H1 (cell line): ENCODE measurements around the gene RAD52. TPM values are rescaled to one million over a fixed set of nuclear protein-coding genes. Genes with fewer than 3 reads are reported as not detected.

Source experiments
- CTCF ChIA-PET: fragments of 300-600 bp; sonication (Branson Sonifier 250); formaldehyde crosslinking; loops from one replicate; lab custom pipeline; 2021; ENCODE audit not compliant: partially characterized antibody; lab: Charles Lee
- POLR2A ChIA-PET: fragments of 300-600 bp; sonication (Branson Sonifier 250); formaldehyde crosslinking; loops from one replicate; lab custom pipeline; 2021; ENCODE audit warnings: inconsistent platforms; ENCODE audit not compliant: partially characterized antibody; lab: Charles Lee
- DNase-seq, 2 experiments: peaks; one replicate each; pipeline versions ENCODE4 v3.0.0 to v3.0.0-alpha.2; 2010 to 2022; ENCODE audit warnings: low spot score in 2 of 2, low read depth in 1 of 2, mixed read lengths in 1 of 2
- FAIRE-seq: peaks from 2 replicates; lab custom pipeline; 2011; peaks lifted over from hg19 to GRCh38; lab: Jason Lieb, UNC
- H2AFZ ChIP-seq: 2 replicates; pipeline ENCODE4 v1.8.1; 2012; ENCODE audit warnings: low read length, inconsistent platforms
- H2AK5ac ChIP-seq: 2 replicates; pipeline ENCODE4 v1.6.1; 2013; ENCODE audit warnings: low read depth, low read length
- H2BK120ac ChIP-seq: replicated peaks from 2 replicates; pipeline ENCODE3; 2013; ENCODE audit warnings: low read depth, low read length, inconsistent platforms
- H2BK12ac ChIP-seq: 2 replicates; pipeline ENCODE4 v1.6.1; 2013; ENCODE audit warnings: low read depth, low read length
- H2BK15ac ChIP-seq: 2 replicates; pipeline ENCODE4 v1.6.1; 2013; ENCODE audit warnings: low read length
- H2BK20ac ChIP-seq: 2 replicates; pipeline ENCODE4 v1.6.1; 2013; ENCODE audit warnings: low read length
- H2BK5ac ChIP-seq: 2 replicates; pipeline ENCODE4 v1.6.1; 2013; ENCODE audit warnings: low read depth, low read length
- H3K14ac ChIP-seq: 2 replicates; pipeline ENCODE4 v1.6.1; 2013; ENCODE audit warnings: inconsistent platforms; ENCODE audit not compliant: insufficient read length
- H3K18ac ChIP-seq: 2 replicates; pipeline ENCODE4 v1.6.1; 2013; ENCODE audit warnings: low read length; ENCODE audit errors: extremely low read depth
- H3K23ac ChIP-seq: 2 replicates; pipeline ENCODE4 v1.6.1; 2013; ENCODE audit warnings: inconsistent platforms; ENCODE audit not compliant: insufficient read length
- H3K23me2 ChIP-seq: 2 replicates; pipeline ENCODE4 v1.6.1; 2013; ENCODE audit warnings: low read depth, low read length
- H3K27ac ChIP-seq: 2 replicates; pipeline ENCODE4 v1.6.1; 2011; ENCODE audit warnings: low read depth, low read length, inconsistent platforms
- H3K27me3 ChIP-seq, 4 experiments: replicated peaks in 1 of 4; 1 replicate in 1 of 4; 2 replicates in 3 of 4; pipeline versions ENCODE4 v1.6.1 to v1.8.1; 2011 to 2013; ENCODE audit warnings: low read length in 3 of 4, mild to moderate bottlenecking in 3 of 4, inconsistent platforms in 2 of 4, mixed read lengths in 2 of 4, moderate library complexity in 1 of 4; ENCODE audit not compliant: control insufficient read depth in 3 of 4, insufficient read depth in 3 of 4; ENCODE audit errors: extremely low read depth in 1 of 4
- H3K36me3 ChIP-seq, 4 experiments: 2 replicates each; pipeline versions ENCODE4 v1.6.1 to v1.8.1; 2011 to 2013; ENCODE audit warnings: mild to moderate bottlenecking in 4 of 4, low read length in 3 of 4, moderate library complexity in 2 of 4, control low read depth in 1 of 4, inconsistent platforms in 1 of 4; ENCODE audit not compliant: insufficient read depth in 4 of 4, control insufficient read depth in 2 of 4
- H3K4ac ChIP-seq: replicated peaks from 2 replicates; pipeline ENCODE3; 2013; ENCODE audit warnings: low read length, low read depth, mixed read lengths, inconsistent platforms; ENCODE audit not compliant: insufficient read length
- H3K4me1 ChIP-seq, 4 experiments: replicated peaks in 1 of 4; 1 replicate in 1 of 4; 2 replicates in 3 of 4; pipeline versions ENCODE4 v1.6.1 to v1.8.1; 2011 to 2013; ENCODE audit warnings: low read length in 3 of 4, inconsistent platforms in 2 of 4, mixed read lengths in 1 of 4; ENCODE audit not compliant: insufficient read depth in 4 of 4, control insufficient read depth in 3 of 4
- H3K4me2 ChIP-seq, 2 experiments: 2 replicates each; pipeline versions ENCODE4 v1.6.1 to v1.8.1; 2011 to 2013; ENCODE audit warnings: low read depth in 2 of 2, low read length in 2 of 2, control low read depth in 1 of 2, inconsistent platforms in 1 of 2, mild to moderate bottlenecking in 1 of 2; ENCODE audit not compliant: insufficient read depth in 1 of 2
- H3K4me3 ChIP-seq, 4 experiments: fragments of 200-600, 300-600 bp in 1 of 4; sonication (generic), shearing (Covaris generic), sonication (Bioruptor Twin) in 1 of 4; 2 replicates each; pipeline versions ENCODE4 v1.5.1 to v1.8.1; 2011 to 2016; ENCODE audit warnings: low read length in 4 of 4, low read depth in 3 of 4, control low read depth in 2 of 4, inconsistent platforms in 2 of 4, mild to moderate bottlenecking in 2 of 4, mixed read lengths in 1 of 4, moderate library complexity in 1 of 4; ENCODE audit not compliant: insufficient read depth in 2 of 4; ENCODE audit errors: extremely low read depth in 1 of 4
- H3K56ac ChIP-seq: replicated peaks from 2 replicates; pipeline ENCODE3; 2013; ENCODE audit warnings: low read depth, mild to moderate bottlenecking, mixed read lengths, low read length, inconsistent platforms; ENCODE audit not compliant: insufficient read length
- H3K79me1 ChIP-seq: 2 replicates; pipeline ENCODE4 v1.6.1; 2013; ENCODE audit warnings: low read depth, low read length, control low read depth
- H3K79me2 ChIP-seq, 2 experiments: 2 replicates each; pipeline versions ENCODE4 v1.6.1 to v1.8.1; 2012 to 2013; ENCODE audit warnings: low read length in 2 of 2, mild to moderate bottlenecking in 2 of 2, inconsistent platforms in 1 of 2; ENCODE audit not compliant: insufficient read depth in 2 of 2, control insufficient read depth in 1 of 2
- H3K9ac ChIP-seq, 4 experiments: replicated peaks in 1 of 4; 1 replicate in 1 of 4; 2 replicates in 3 of 4; pipeline versions ENCODE4 v1.6.1 to v1.8.1; 2011 to 2013; ENCODE audit warnings: low read depth in 3 of 4, low read length in 3 of 4, control low read depth in 2 of 4, mild to moderate bottlenecking in 2 of 4, moderate library complexity in 2 of 4, inconsistent platforms in 1 of 4; ENCODE audit errors: extremely low read depth in 1 of 4
- H3K9me3 ChIP-seq, 2 experiments: 2 replicates each; pipeline versions ENCODE4 v1.6.1 to v1.8.1; 2012 to 2013; ENCODE audit warnings: mild to moderate bottlenecking in 2 of 2, moderate library complexity in 2 of 2, control low read depth in 1 of 2, inconsistent platforms in 1 of 2, low read depth in 1 of 2, low read length in 1 of 2, mixed read lengths in 1 of 2; ENCODE audit not compliant: insufficient read depth in 2 of 2
- H4K20me1 ChIP-seq, 2 experiments: replicated peaks in 1 of 2; 2 replicates each; pipeline versions ENCODE3 to v1.8.1; 2011 to 2013; ENCODE audit warnings: inconsistent platforms in 2 of 2, low read length in 2 of 2, mild to moderate bottlenecking in 1 of 2; ENCODE audit not compliant: insufficient read depth in 2 of 2, control insufficient read depth in 1 of 2
- H4K5ac ChIP-seq: 2 replicates; pipeline ENCODE4 v1.6.1; 2013; ENCODE audit warnings: low read length, low read depth, mixed read lengths, inconsistent platforms; ENCODE audit not compliant: insufficient read length
- H4K8ac ChIP-seq: 2 replicates; pipeline ENCODE4 v1.8.0; 2013; ENCODE audit warnings: mild to moderate bottlenecking, moderate library complexity, low read length, inconsistent platforms; ENCODE audit not compliant: insufficient read depth; ENCODE audit errors: extremely low read depth
- H4K91ac ChIP-seq: replicated peaks from 2 replicates; pipeline ENCODE3; 2013; ENCODE audit warnings: low read length, mixed read lengths, inconsistent platforms; ENCODE audit not compliant: insufficient read length
- BCL11A ChIP-seq, 2 experiments: IDR thresholded peaks; one replicate each; pipeline ENCODE4 v1.6.1; 2011; ENCODE audit warnings: low read depth in 2 of 2, low read length in 2 of 2, mild to moderate bottlenecking in 2 of 2
- EGR1 ChIP-seq: IDR thresholded peaks from 2 replicates; pipeline ENCODE4 v1.6.1; 2011; ENCODE audit warnings: low read depth, low read length, borderline replicate concordance
- EZH2 ChIP-seq: fragments of 200-600 bp; sonication (generic); IDR thresholded peaks from 2 replicates; pipeline ENCODE4 v1.7.1; 2012; ENCODE audit warnings: low read depth, mild to moderate bottlenecking, moderate library complexity, low read length, inconsistent platforms; ENCODE audit not compliant: severe bottlenecking
- RNF2 ChIP-seq: fragments of 200-900, 300-1000 bp; sonication (generic); IDR thresholded peaks from 2 replicates; pipeline ENCODE4 v1.7.1; 2016; ENCODE audit warnings: borderline replicate concordance, low read depth, mild to moderate bottlenecking, antibody characterized with exemption, low read length; ENCODE audit not compliant: poor library complexity, severe bottlenecking; ENCODE audit errors: missing control alignments
- RXRA ChIP-seq: IDR thresholded peaks from 2 replicates; pipeline ENCODE4 v1.6.1; 2011; ENCODE audit warnings: low read depth, mild to moderate bottlenecking, low read length, moderate library complexity; ENCODE audit not compliant: insufficient read depth
- SIX5 ChIP-seq: IDR thresholded peaks from 2 replicates; pipeline ENCODE4 v1.6.1; 2011; ENCODE audit warnings: mild to moderate bottlenecking, low read depth, low read length
- SP2 ChIP-seq: IDR thresholded peaks from 2 replicates; pipeline ENCODE4 v1.6.1; 2012; ENCODE audit warnings: mild to moderate bottlenecking, low read length, inconsistent platforms
- TAF1 ChIP-seq: IDR thresholded peaks from 2 replicates; pipeline ENCODE4 v1.6.1; 2011; ENCODE audit warnings: mild to moderate bottlenecking, low read depth, low read length
- TAF7 ChIP-seq: optimal IDR thresholded peaks from 2 replicates; pipeline ENCODE3; 2011; ENCODE audit warnings: low read depth, mild to moderate bottlenecking, inconsistent platforms, low read length, moderate library complexity, borderline replicate concordance
- WGBS, 2 experiments: shearing (Covaris generic) in 1 of 2; methylation state at CpG; one replicate each; pipeline versions ENCODE4 v1.1.6 to v1.1.7; 2013 to 2015; ENCODE audit warnings: low lambda C conversion rate in 2 of 2, mixed read lengths in 2 of 2, inconsistent platforms in 1 of 2, low coverage in 1 of 2, missing lambda C conversion rate in 1 of 2; ENCODE audit not compliant: insufficient replicate concordance in 2 of 2, insufficient coverage in 1 of 2, insufficient read length in 1 of 2; ENCODE audit errors: extremely low coverage in 1 of 2, missing lambda C conversion rate in 1 of 2; 5-methylcytosine and 5-hydroxymethylcytosine counted together
- polyA plus RNA-seq, 7 experiments: library from polyadenylated mRNA; depleted of rRNA in 3 of 7; stranded (reverse) in 5 of 7; unstranded in 2 of 7; fragments of >200 nt in 5 of 7; fragments of 200-250 nt in 2 of 7; gene quantifications; 1 replicate in 5 of 7; 2 replicates in 1 of 7; 4 replicates in 1 of 7; pipeline versions ENCODE4 v1.2.1 to v1.2.3, GENCODE V29; 2011 to 2013; ENCODE audit warnings: missing spikeins in 2 of 7, mixed read lengths in 2 of 7
- total RNA-seq: library from RNA; stranded (reverse); fragmentation: NEBNext Ultra II Directional; extraction: Animal tissue kit (Norgen Biotek cat#: 25700); gene quantifications from 2 replicates; pipeline ENCODE4 v1.2.1, GENCODE V29; 2021

The RAD52 gene
- total and polyA plus RNA-seq, 2 of the 8 experiments (the other 6 are each of a cell fraction or from before 2014, with no cell fraction given) = 12.5 to 14.3 TPM

- peaks cover 14% of the 10 kb centered on the region for H3K23me2 ChIP-seq
- H3K9ac ChIP-seq = peak overlapping the region; percentile 60 to 83 (median 75)
- peaks cover 0 to 2% (median 0%) of the 10 kb centered on the region in 4 experiments; a peak in 2 of 7 replicates for H3K27me3 ChIP-seq
- no peak overlapping the region for H2BK120ac ChIP-seq
- ChIA-PET POLR2A (interaction anchor here (0.6 to 2.0 kb wide), 6 partner anchors 10 to 101 kb away, joined by 3 to 7 read pairs (median 4); partner anchors contain the start of gene RAD52), CTCF (interaction anchor here (0.6 to 3.2 kb wide), 2 partner anchors 101 to 151 kb away, joined by 3 to 17 read pairs; no protein-coding TSS in a partner anchor)
- no peak overlapping the region for H3K14ac ChIP-seq
- peak overlapping the region; percentile 84; the same call in 1 of the 2 replicates for H2BK5ac ChIP-seq
- no peak overlapping the region; the same call in 1 of the 2 replicates for H4K8ac ChIP-seq
- H2BK15ac ChIP-seq = 0 out of 2 replicates have a peak overlapping the region, but pooled peaks have one; percentile 46
- no peak overlapping the region for H3K4ac ChIP-seq
- H3K79me1 ChIP-seq = peaks cover 2% of the 10 kb centered on the region; the same call in 1 of the 2 replicates
- H3K79me2 ChIP-seq = peaks cover 0 to 43% of the 10 kb centered on the region in 2 experiments; a peak in 3 of 4 replicates
- H2BK20ac ChIP-seq = no peak overlapping the region
- peak overlapping the region; percentile 61; the same call in 1 of the 2 replicates for H3K27ac ChIP-seq
- peak; percentile 42 for FAIRE-seq
- H4K20me1 ChIP-seq = no peaks in the 10 kb centered on the region
- no peak overlapping the region for H3K23ac ChIP-seq
- H3K4me3 ChIP-seq = peak overlapping the region; percentile 77 to 91 (median 83)
- peak overlapping the region; percentile 79 to 95 for H3K4me2 ChIP-seq
- peak overlapping the region; percentile 47 for H2AFZ ChIP-seq
- no peak overlapping the region for H3K56ac ChIP-seq
- no peaks in the 10 kb centered on the region for H3K9me3 ChIP-seq
- H4K5ac ChIP-seq = peak overlapping the region; percentile 79
- no peaks in the 10 kb centered on the region for H3K36me3 ChIP-seq
- H4K91ac ChIP-seq = no peak overlapping the region
- no peak overlapping the region for H2AK5ac ChIP-seq
- 2% methylated on average over 14 of the region's 48 CpGs; no CpG with 5 or more reads in 1 of the 2 experiments for WGBS, 2 experiments
- peaks cover 5 to 8% (median 6%) of the 10 kb centered on the region in 4 experiments; a peak in 5 of 7 replicates for H3K4me1 ChIP-seq
- no peak overlapping the region for H2BK12ac ChIP-seq
- H3K18ac ChIP-seq = peak overlapping the region; percentile 85
- peak in 1 of 2 experiments; percentile 41 for DNase-seq
- no peak for TF ChIP-seq TAF7
- TF ChIP-seq EZH2 = no peak
- TF ChIP-seq BCL11A (IDR thresholded peaks at IDR 0.05; ENCODE audit: low read depth in 2 of 2, low read length in 2 of 2) = no peak
- TF ChIP-seq EGR1 = no peak
- TF ChIP-seq RXRA = no peak
- TF ChIP-seq RNF2 = no peak
- no peak for TF ChIP-seq SP2
- no peak for TF ChIP-seq TAF1
- no peak for TF ChIP-seq SIX5
These were observed 42.1 kb upstream of the RAD52 start for GRCh38 chr12:991350-992333.
